Lung (tissue), 12 donors: Measurements from ENCODE around the gene BAHCC1. TPM values are rescaled to one million over a fixed set of nuclear protein-coding genes. Genes with fewer than 3 reads are reported as not detected.

Experiments used
- ATAC-seq: fragments of 200-7000 bp; cut with Tn5 transposase; one replicate; pipeline ENCODE4 v1.9.1; 2020; ENCODE audit warnings: moderate number of reproducible peaks; ENCODE audit not compliant: insufficient read depth, low FRiP score
- DNase-seq, 3 donors: peaks; one replicate each; pipeline ENCODE4 v3.0.0-alpha.2; 2013 to 2017
- H3K27ac ChIP-seq, 2 donors: one replicate each; pipeline ENCODE4 v1.5.1; 2013; ENCODE audit warnings: mild to moderate bottlenecking in 2 of 2, moderate library complexity in 2 of 2, control low read depth in 1 of 2, inconsistent platforms in 1 of 2, low read depth in 1 of 2, low read length in 1 of 2
- H3K27me3 ChIP-seq, 3 donors: one replicate each; pipeline ENCODE4 v1.5.1; 2013; ENCODE audit warnings: low read length in 2 of 3; ENCODE audit not compliant: control insufficient read depth in 3 of 3, insufficient read depth in 3 of 3
- H3K36me3 ChIP-seq, 4 donors: one replicate each; pipeline ENCODE4 v1.5.1; 2013; ENCODE audit warnings: low read length in 4 of 4, mild to moderate bottlenecking in 1 of 4, moderate library complexity in 1 of 4; ENCODE audit not compliant: control insufficient read depth in 4 of 4, insufficient read depth in 4 of 4
- H3K4me1 ChIP-seq, 5 donors: one replicate each; pipeline ENCODE4 v1.5.1; 2013; ENCODE audit warnings: low read length in 5 of 5, mild to moderate bottlenecking in 2 of 5, moderate library complexity in 1 of 5; ENCODE audit not compliant: control insufficient read depth in 5 of 5, insufficient read depth in 5 of 5
- H3K4me3 ChIP-seq: one replicate; pipeline ENCODE4 v1.5.1; 2013; ENCODE audit warnings: mild to moderate bottlenecking, control low read depth, moderate library complexity
- H3K9ac ChIP-seq, 2 donors: one replicate each; pipeline ENCODE4 v1.5.1; 2013; ENCODE audit warnings: low read length in 2 of 2, control low read depth in 1 of 2; ENCODE audit not compliant: insufficient read depth in 1 of 2
- H3K9me3 ChIP-seq, 4 donors: one replicate each; pipeline ENCODE4 v1.5.1; 2013; ENCODE audit warnings: low read length in 3 of 4, mild to moderate bottlenecking in 1 of 4, moderate library complexity in 1 of 4; ENCODE audit not compliant: control insufficient read depth in 4 of 4, insufficient read depth in 3 of 4
- WGBS, 2 donors: extraction: QIAGEN DNeasy Blood & Tissue Kit; methylation state at CpG; one replicate each; pipeline ENCODE4 v1.1.7; 2013; 5-methylcytosine and 5-hydroxymethylcytosine counted together
- polyA plus RNA-seq, 2 donors: library from polyadenylated mRNA; stranded (reverse); fragments of 200-250 nt; gene quantifications; one replicate each; pipeline ENCODE4 v1.2.1, GENCODE V29; 2013
- total RNA-seq, 2 donors: library from RNA; depleted of rRNA in 1 of 2; stranded (reverse); fragments of >200 nt in 1 of 2; gene quantifications; one replicate each; pipeline ENCODE4 v1.2.1, GENCODE V29; 2014 to 2021
- TF ChIP-seq, protein P1 (sequence below): IDR thresholded peaks from 2 replicates; pipeline ENCODE4 v1.5.1; 2012; ENCODE audit warnings: mild to moderate bottlenecking; ENCODE audit errors: control extremely low read depth, extremely low read depth
- donor health status: control.
- donor health status: control.
- donor health status: Bipolar disorder and iron deficiency.
- donor health status: healthy.
- donor health status: DM: yes; HTN: yes; CAD: no.

Gene BAHCC1
- total and polyA plus RNA-seq, 4 donors: 7.6 to 24.9 (median 17.5) TPM

DNA sequence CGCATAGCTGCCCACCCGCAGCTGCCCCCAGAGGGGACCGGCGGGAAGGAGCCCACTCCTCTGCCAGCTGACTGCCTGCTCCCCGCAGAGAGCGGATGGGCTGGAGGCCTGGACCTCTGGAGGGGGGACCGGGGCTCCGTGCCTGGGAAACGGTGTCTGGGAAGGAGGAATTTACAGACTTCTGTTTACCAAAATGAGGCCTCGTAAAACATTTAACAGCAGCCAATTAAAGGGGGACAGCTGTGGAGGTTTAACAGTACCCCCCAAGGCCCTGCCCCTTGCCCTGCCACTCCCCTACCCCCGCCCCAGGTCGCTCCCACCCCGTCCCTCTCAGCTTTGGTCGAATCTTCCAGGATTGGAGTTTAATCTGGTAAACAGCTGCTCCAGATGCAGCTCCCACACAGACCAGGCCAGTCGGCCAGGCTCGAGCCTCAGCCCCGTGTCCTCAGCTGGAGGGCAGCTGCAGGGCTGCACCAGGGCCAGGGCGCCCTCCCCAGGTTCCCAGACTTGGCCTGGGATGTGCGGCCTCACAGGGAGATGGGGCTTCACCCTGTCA is 41.1 kb downstream of the BAHCC1 start:
- Histone ChIP-seq H3K4me3 (no peak overlapping the region), H3K9me3 (no peaks in the 10 kb centered on the region), H3K4me1 (peaks cover 0 to 34% (median 12%) of the 10 kb centered on the region in 5 donors), H3K27ac (peak overlapping the region; percentile 26 to 71), H3K36me3 (no peaks in the 10 kb centered on the region), H3K27me3 (no peaks in the 10 kb centered on the region), H3K9ac (no peak overlapping the region)
- no peak for ATAC-seq
- 74 to 75% methylated on average over 19 of the region's 19 CpGs for WGBS, 2 donors
- TF ChIP-seq, protein P1, sequence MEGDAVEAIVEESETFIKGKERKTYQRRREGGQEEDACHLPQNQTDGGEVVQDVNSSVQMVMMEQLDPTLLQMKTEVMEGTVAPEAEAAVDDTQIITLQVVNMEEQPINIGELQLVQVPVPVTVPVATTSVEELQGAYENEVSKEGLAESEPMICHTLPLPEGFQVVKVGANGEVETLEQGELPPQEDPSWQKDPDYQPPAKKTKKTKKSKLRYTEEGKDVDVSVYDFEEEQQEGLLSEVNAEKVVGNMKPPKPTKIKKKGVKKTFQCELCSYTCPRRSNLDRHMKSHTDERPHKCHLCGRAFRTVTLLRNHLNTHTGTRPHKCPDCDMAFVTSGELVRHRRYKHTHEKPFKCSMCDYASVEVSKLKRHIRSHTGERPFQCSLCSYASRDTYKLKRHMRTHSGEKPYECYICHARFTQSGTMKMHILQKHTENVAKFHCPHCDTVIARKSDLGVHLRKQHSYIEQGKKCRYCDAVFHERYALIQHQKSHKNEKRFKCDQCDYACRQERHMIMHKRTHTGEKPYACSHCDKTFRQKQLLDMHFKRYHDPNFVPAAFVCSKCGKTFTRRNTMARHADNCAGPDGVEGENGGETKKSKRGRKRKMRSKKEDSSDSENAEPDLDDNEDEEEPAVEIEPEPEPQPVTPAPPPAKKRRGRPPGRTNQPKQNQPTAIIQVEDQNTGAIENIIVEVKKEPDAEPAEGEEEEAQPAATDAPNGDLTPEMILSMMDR: no peak
- peak; percentile 82 to 90 (median 85) for DNase-seq

DNA sequence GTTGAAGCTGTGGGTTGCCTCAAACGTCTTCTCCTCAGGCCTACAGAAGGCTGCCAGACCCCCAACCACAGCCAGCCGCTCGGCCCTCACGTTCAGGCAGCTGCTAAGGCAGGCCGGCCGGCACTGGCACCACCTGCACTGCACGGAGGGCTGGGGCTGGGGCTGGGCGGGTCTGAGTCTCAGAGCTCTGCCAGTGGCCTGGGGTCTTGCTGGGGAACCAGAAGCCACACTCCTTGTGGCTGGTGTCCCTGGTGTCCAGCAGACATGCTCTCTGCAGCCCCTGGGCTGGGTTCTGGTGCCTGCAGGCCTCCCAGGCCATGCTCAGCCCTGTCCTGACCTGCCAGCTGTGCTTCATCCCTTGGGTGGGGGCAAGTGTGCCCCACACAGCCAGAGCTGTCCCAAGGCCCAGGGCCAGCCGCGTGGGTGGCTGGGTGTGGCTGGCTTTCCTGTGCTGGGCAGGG is 42.0 kb downstream of the BAHCC1 start:
- Histone ChIP-seq H3K9ac (no peak overlapping the region), H3K27ac (no peak overlapping the region), H3K4me1 (peaks cover 0 to 34% (median 12%) of the 10 kb centered on the region in 5 donors), H3K9me3 (no peaks in the 10 kb centered on the region), H3K27me3 (no peaks in the 10 kb centered on the region), H3K36me3 (peaks cover 0 to 5% (median 0%) of the 10 kb centered on the region in 4 donors), H3K4me3 (no peak overlapping the region)
- 58 to 64% methylated on average over 10 of the region's 10 CpGs for WGBS, 2 donors
- TF ChIP-seq, protein P1: no peak
- ATAC-seq (no peak), DNase-seq (no peak)

DNA sequence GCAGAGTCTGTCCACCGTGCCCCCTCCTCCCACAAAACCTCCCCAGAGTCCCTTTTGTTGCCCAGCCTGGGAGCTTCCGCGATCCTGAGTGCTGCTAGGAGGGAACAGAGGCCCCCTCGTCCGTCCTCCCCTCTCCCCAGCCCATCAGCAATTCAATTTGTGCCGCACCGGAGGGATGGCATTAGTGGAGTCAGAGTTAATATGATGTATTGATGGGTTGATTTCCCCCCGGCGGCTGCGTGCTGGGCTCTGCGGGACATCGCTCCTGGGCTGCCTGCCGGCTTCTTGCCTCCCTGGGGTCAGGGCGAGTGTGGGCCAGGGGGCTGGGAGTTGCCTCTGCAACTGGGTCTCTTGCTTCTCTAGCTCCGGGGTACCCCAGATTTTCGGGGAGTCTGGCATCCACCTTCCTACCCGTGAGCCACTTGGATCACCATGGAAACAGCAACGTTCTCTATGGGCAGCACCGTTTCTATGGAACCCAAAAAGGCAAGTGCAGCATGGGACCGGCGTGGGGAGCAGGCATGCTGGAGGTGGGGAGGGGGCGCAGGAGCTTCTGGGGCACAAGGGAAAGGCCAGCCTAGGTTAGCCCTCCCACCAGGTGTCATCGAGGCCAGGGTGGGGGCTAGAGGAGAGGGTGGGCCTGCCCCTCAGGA is 42.9 kb downstream of the BAHCC1 start:
- no peak for ATAC-seq
- Histone ChIP-seq H3K27ac (no peak overlapping the region), H3K9me3 (no peaks in the 10 kb centered on the region), H3K4me3 (no peak overlapping the region), H3K9ac (no peak overlapping the region), H3K36me3 (peaks cover 0 to 7% (median 2%) of the 10 kb centered on the region in 4 donors), H3K4me1 (peaks cover 0 to 34% (median 12%) of the 10 kb centered on the region in 5 donors), H3K27me3 (no peaks in the 10 kb centered on the region)
- DNase-seq: no peak
- WGBS, 2 donors: 84 to 90% methylated on average over 23 of the region's 23 CpGs
- TF ChIP-seq, protein P1: no peak
